UCSD-AML1 (cell line): ENCODE measurements around the gene RRP12.

Source experiments
- DNase-seq: peaks from one replicate; lab custom pipeline; 2025; ENCODE audit not compliant: unreplicated experiment; lab: John Stamatoyannopoulos, UW

The RRP12 gene

GRCh38 chr10:97318772-97319651 lies 82.1 kb downstream of the RRP12 start, which contains the start of gene FRAT1:
Gene FRAT1 (plus strand): TSS chr10:97319271. CDS start chr10:97319454, 183 bp downstream.
- DNase-seq = peak; percentile 89

- no peak for DNase-seq
These were observed 86.5 kb downstream of the RRP12 start for GRCh38 chr10:97314671-97315070.

GRCh38 chr10:97312897-97313296 lies 88.2 kb downstream of the RRP12 start:
- no peak for DNase-seq

GRCh38 chr10:97311111-97311626 lies 90.0 kb downstream of the RRP12 start:
- DNase-seq = no peak

- no peak for DNase-seq
These were observed 93.0 kb downstream of the RRP12 start for GRCh38 chr10:97307866-97308780.

DNA sequence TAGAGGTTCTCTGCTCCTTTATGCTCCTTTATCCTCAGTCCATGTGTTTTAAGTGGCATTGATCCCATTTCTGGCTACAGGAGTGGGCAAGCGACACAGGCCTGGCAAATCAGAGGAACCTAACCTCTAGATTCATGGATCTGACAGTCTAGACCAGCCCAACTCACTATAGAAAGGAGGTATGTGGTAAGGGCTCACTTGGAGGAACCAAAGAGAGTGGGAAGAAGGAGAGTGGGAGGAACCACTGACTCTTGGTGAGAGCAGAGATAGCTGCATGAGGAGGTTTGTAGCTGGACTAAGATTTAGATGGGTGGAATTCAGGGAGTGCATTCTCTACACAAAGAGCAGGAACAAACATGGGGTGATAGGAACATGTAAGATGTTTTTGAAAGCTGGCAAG lies 93.7 kb downstream of the RRP12 start:
- no peak for DNase-seq
